Suprapubic skin (tissue), 4 donors: Measurements from ENCODE around the gene DNAI7. TPM values are rescaled to one million over a fixed set of nuclear protein-coding genes. Genes with fewer than 3 reads are reported as not detected.

Experiments used
- DNase-seq, 2 donors: peaks; one replicate each; pipeline ENCODE4 v3.0.0-alpha.2; 2019; ENCODE audit warnings: low spot score in 2 of 2
- H3K27ac ChIP-seq: fragments of 200-600 bp; sonication (generic); one replicate; pipeline ENCODE4 v1.5.1; 2019
- H3K27me3 ChIP-seq: fragments of 200-600 bp; sonication (generic); one replicate; pipeline ENCODE4 v1.5.1; 2019
- H3K36me3 ChIP-seq: fragments of 200-600 bp; sonication (generic); one replicate; pipeline ENCODE4 v1.5.1; 2019
- H3K4me1 ChIP-seq: fragments of 200-600 bp; sonication (generic); one replicate; pipeline ENCODE4 v1.5.1; 2019
- H3K4me3 ChIP-seq: fragments of 200-600 bp; sonication (generic); one replicate; pipeline ENCODE4 v1.5.1; 2019; ENCODE audit warnings: mild to moderate bottlenecking
- H3K9me3 ChIP-seq: fragments of 200-600 bp; sonication (generic); one replicate; pipeline ENCODE4 v1.5.1; 2019
- CTCF ChIP-seq, 2 donors: fragments of 200-600 bp in 1 of 2; fragments of 450-650 bp in 1 of 2; sonication (generic) in 1 of 2; IDR thresholded peaks; one replicate each; pipeline ENCODE4 v1.5.1; 2016 to 2019; ENCODE audit warnings: antibody characterized with exemption in 2 of 2, mild to moderate bottlenecking in 1 of 2, moderate library complexity in 1 of 2
- EP300 ChIP-seq: sonication (generic); formaldehyde crosslinking; IDR thresholded peaks from one replicate; pipeline ENCODE4 v1.6.1; 2017; ENCODE audit warnings: antibody characterized with exemption
- POLR2A ChIP-seq, 2 donors: fragments of 450-650 bp; IDR thresholded peaks; one replicate each; pipeline ENCODE4 v1.6.1; 2017; ENCODE audit warnings: antibody characterized with exemption in 2 of 2, mild to moderate bottlenecking in 2 of 2, moderate library complexity in 2 of 2
- POLR2AphosphoS5 ChIP-seq, 3 donors: sonication (generic); formaldehyde crosslinking; IDR thresholded peaks; one replicate each; pipeline ENCODE4 v1.6.1; 2017; ENCODE audit warnings: antibody characterized with exemption in 3 of 3
- WGBS: methylation state at CpG from one replicate; pipeline ENCODE4 v1.1.5; 2018; 5-methylcytosine and 5-hydroxymethylcytosine counted together
- total RNA-seq, 4 donors: library from RNA; depleted of rRNA; stranded (reverse); fragments of >200 nt; gene quantifications; one replicate each; pipeline ENCODE4 v1.1.0, GENCODE V29; 2016

DNAI7 gene
- total RNA-seq, 4 donors from 2014 or later: 1.2 to 3.0 (median 1.2) TPM; not detected in 1

GRCh38 chr12:25236190-25236589 is 41.2 kb upstream of the DNAI7 start:
- TF ChIP-seq EP300: no peak
- no peak for TF ChIP-seq POLR2A (IDR thresholded peaks at IDR 0.05)
- TF ChIP-seq CTCF (IDR thresholded peaks at IDR 0.05): no peak
- no peak for TF ChIP-seq POLR2AphosphoS5 (IDR thresholded peaks at IDR 0.05)
- no peak for DNase-seq
- no peak overlapping the region for H3K4me3 ChIP-seq
- no peaks in the 10 kb centered on the region for H3K27me3 ChIP-seq
- H3K9me3 ChIP-seq: no peaks in the 10 kb centered on the region
- H3K36me3 ChIP-seq: peaks cover 10% of the 10 kb centered on the region
- H3K4me1 ChIP-seq: no peaks in the 10 kb centered on the region
- WGBS: 18% methylated on average over 1 of the region's 1 CpG
- H3K27ac ChIP-seq: no peak overlapping the region

- DNase-seq: no peak
- Histone ChIP-seq H3K27ac (no peak overlapping the region), H3K4me3 (no peak overlapping the region), H3K27me3 (no peaks in the 10 kb centered on the region), H3K36me3 (no peaks in the 10 kb centered on the region), H3K4me1 (no peaks in the 10 kb centered on the region), H3K9me3 (no peaks in the 10 kb centered on the region)
- TF ChIP-seq EP300 (no peak), POLR2AphosphoS5 (IDR thresholded peaks at IDR 0.05) (no peak), CTCF (IDR thresholded peaks at IDR 0.05) (no peak), POLR2A (IDR thresholded peaks at IDR 0.05) (no peak)
- 95% methylated on average over 1 of the region's 1 CpG for WGBS
Observed at GRCh38 chr12:25213338-25213737, 18.4 kb upstream of the DNAI7 start.

GRCh38 chr12:25208554-25208953 is 13.6 kb upstream of the DNAI7 start:
- no peak for DNase-seq
- H3K27me3 ChIP-seq: no peaks in the 10 kb centered on the region
- H3K27ac ChIP-seq: no peak overlapping the region
- no peaks in the 10 kb centered on the region for H3K9me3 ChIP-seq
- peaks cover 19% of the 10 kb centered on the region for H3K36me3 ChIP-seq
- no peaks in the 10 kb centered on the region for H3K4me1 ChIP-seq
- no peak overlapping the region for H3K4me3 ChIP-seq
- TF ChIP-seq CTCF (IDR thresholded peaks at IDR 0.05): no peak
- TF ChIP-seq POLR2AphosphoS5 (IDR thresholded peaks at IDR 0.05): no peak
- no peak for TF ChIP-seq POLR2A (IDR thresholded peaks at IDR 0.05)
- TF ChIP-seq EP300: no peak
- 88% methylated on average over 1 of the region's 1 CpG for WGBS

- Histone ChIP-seq H3K9me3 (no peaks in the 10 kb centered on the region), H3K27me3 (no peaks in the 10 kb centered on the region), H3K4me1 (no peaks in the 10 kb centered on the region), H3K4me3 (no peak overlapping the region), H3K27ac (no peak overlapping the region), H3K36me3 (peaks cover 23% of the 10 kb centered on the region)
- 71% methylated on average over 1 of the region's 1 CpG for WGBS
- TF ChIP-seq CTCF (IDR thresholded peaks at IDR 0.05): no peak
- no peak for DNase-seq
Observed at GRCh38 chr12:25207846-25208245, 12.9 kb upstream of the DNAI7 start.

GRCh38 chr12:25207411-25207810 is 12.5 kb upstream of the DNAI7 start:
- H3K9me3 ChIP-seq: no peaks in the 10 kb centered on the region
- no peaks in the 10 kb centered on the region for H3K27me3 ChIP-seq
- peaks cover 23% of the 10 kb centered on the region for H3K36me3 ChIP-seq
- no peak for TF ChIP-seq EP300
- TF ChIP-seq CTCF (IDR thresholded peaks at IDR 0.05): no peak
- no peak for TF ChIP-seq POLR2AphosphoS5 (IDR thresholded peaks at IDR 0.05)
- no peak for TF ChIP-seq POLR2A (IDR thresholded peaks at IDR 0.05)
- no peak for DNase-seq
- no peak overlapping the region for H3K4me3 ChIP-seq
- no peaks in the 10 kb centered on the region for H3K4me1 ChIP-seq
- H3K27ac ChIP-seq: no peak overlapping the region
- WGBS: 98% methylated on average over 6 of the region's 6 CpGs
